Hepatic stellate cell (primary cell): ENCODE results near the gene KDM4C.
"Not testable (repeated sequence)": the region's sequence is repeated elsewhere in the genome, so short reads cannot be mapped to it uniquely, and the experiment has no call there.

Experiments used
- DNase-seq: peaks from one replicate; pipeline ENCODE4 v3.0.0; 2011; ENCODE audit warnings: low spot score

The KDM4C gene

DNA sequence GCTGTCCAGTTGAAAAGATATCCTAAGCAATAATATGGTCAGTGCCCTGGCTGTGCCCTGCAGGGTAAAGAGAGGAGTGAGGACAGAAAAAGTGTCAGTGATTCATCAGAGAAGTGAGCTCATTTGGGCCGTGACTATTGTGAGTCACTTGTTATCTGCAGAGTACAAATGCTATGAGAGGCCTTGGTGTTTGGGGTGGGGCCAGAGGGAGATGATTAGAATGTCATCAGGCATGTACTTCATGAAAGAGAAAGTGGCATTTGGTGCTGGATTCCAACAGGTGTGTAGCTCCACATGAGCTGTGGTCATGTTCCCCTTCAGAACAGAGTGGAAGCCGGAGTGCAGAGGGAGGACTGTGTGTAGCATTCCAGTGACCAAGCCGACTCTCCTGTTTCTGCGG is 174.1 kb downstream of the KDM4C start:
- DNase-seq: peak; percentile 39

DNA sequence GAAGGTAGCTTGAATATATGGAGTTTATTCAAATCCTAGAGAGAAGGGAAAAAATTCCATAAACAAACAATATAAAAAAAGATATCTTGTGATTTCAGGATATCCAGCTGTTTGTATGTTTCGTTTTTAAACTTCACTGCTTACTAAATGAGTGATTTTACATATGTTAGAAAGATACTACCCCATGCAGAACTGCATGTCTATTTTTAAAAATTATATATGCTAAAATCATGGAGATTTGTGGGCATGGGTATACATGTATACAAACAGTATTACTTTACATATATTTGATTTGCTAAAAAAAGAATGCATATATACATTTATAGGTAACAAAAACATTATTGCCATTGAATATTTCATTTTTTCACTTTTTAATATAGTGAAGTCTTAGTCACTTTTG is 178.3 kb downstream of the KDM4C start:
- DNase-seq: no peak

DNA sequence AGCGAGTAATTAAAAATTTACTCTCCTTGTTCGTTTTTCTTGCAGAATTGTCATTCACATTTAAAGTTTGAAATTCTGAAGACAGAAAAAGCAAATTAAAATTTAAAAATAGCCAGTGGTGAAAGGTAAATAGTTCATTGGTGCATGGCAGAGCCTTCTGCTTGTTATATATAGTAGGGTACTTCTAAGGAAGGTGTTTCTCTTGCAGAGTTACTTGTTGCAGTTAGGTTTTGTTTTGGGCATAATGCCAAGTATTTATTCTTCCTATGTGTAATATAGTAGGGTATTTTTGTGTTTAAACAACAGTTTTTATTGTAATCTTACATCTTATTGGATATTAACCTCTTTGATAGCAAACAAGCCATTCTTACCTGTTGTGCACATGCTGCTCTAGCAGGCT is 179.4 kb downstream of the KDM4C start:
- no peak for DNase-seq

DNA sequence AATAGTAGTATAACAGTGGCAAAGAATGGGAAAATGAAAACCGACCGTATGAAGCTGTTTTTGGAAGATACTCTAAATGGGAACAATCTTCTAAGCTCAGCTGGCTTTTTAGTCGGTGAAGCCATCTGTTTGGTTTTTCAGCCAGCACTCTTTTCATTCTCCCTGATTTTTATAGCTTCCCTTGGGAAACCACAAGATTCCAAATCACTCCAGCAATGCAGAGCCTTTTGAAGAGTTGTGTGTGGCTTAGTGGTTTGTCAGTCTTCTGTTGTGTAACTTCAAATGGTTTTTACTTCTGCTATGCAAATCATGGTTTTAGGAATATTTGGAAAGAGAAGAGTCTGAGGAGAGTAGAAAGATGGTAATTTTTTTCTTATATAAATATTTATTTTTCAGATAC is 180.7 kb downstream of the KDM4C start:
- peak; percentile 69 for DNase-seq

DNA sequence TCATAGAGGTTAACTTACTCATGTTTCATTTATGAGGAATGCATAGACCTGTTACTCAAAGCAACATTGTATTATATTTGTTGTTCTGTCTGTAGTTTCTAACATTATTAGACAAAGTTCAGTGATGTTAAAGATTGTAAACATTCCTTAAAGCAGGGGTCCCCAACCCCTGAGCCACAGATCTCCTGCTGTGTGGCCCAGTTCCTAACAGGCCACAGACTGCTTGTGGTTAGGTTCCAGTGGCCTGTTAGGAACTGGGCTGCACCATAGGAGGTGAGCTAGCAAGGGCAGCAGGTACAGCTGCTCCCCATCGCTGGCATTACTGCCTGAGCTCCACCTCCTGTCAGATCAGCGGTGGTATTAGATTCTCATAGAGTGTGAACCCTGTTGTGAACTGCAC is 181.1 kb downstream of the KDM4C start:
- DNase-seq: no peak

DNA sequence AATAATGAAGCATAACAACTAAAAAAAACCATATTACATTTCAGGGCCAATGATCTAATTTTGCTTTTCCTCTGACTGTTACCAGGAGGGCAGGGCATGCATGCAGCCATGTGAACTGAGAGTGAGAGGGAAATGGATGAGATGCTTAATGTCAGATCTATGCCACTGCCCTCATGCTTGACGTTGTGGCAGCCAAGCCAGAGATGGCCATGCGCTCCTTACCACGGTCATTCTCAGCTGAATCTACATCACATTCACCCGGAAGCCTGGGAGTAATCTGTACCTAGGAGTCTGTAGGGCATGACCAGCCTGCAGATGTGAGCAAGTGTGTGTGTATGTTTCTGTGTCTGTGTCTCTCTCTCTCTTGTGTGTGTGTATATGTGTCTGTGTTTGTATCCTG is 183.7 kb downstream of the KDM4C start:
- DNase-seq: no peak

DNA sequence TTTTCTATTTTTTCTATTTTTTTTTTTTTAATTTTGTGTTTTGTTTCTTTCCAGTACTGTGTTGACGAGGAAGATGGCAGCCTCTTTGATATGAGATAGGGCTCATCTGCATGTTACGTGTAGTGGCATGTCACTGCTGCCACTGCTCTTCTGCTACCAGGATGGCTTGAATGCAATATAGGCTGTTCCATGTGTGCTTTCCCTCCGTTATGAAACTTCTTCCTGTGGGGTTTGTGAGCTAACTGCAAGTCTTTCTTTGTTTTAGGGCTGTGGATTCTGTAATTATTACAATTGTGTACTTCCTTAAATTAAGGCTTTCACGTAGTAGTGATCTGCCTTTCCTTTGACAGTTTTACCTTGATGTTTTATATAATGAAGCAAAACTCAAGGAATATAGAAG is 184.6 kb downstream of the KDM4C start:
- DNase-seq: no peak

DNA sequence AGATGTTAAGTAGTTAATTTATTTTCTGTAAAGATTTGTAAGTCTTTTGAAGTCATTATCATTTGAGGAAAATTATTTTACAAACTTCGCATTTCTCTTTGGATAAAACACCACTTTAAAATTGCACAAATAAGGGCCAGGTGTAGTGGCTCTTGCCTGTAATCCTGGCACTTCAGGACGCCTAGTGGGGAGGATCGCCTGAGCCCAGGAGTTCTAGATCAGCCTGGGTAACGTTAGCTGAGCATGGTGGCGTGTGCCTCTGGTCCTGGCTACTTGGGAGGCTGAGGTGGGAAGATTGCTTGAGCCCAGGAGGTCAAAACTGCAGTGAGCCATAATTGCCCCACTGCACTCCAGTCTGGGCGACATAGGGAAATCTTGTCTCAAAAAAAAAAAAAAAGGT is 185.5 kb downstream of the KDM4C start:
- no peak for DNase-seq

DNA sequence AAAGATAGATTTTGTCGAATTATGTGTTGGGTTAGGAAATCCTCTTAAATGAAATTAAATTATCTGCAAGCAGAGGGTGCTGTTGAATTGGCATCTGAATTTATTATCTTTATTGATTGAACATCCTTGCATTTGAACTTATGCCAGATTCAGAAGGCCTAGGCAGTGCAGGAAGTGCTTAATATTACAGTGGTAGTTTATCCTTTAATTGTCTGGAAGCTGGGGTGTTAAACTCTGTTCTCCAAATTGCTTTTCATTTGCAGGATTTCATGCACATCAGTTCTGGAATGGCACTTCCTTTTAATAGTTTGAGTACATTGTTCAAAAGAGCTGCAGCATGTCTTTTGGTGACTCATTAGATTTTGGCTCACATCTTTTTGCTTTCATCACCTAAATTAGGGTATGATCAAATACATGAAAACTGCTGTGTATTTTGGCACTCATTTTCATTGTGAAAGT is 186.3 kb downstream of the KDM4C start:
- peak; percentile 14 for DNase-seq

DNA sequence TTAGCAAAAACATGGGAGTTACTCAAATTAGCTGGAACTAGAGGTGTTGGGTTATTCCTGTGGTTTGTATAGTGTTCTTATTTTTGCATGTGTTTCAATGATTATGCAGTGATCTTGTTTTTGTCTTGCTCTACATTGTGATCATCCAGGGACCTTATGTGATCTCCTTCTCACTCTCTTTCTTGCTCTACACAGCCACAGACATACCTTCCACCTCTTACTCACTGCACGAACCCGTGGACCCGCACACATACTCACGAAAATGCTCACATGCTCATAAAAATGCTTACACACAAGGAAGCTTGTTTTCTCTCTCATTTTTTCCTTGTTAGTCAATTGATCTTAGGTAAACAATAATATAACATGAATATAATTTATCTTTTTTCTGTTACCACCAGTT is 187.1 kb downstream of the KDM4C start:
- DNase-seq: no peak

DNA sequence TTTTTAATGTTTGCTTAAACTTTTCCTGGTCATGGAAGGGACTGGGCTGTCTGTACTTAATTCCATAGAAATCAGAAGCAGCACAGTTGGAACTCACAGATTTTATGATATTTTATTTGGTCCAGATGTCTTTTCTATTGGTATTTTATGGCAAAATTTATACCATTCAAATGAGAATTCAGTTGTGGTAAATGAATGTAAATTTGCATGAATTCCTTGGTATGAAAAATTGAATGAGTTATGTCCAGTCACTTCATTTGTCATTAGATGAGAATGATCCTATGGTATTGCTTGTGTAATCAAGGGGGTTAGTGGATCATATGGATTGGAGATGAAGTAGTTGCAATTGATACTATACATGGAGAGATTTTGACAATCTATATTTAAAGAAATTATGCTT is 188.0 kb downstream of the KDM4C start:
- DNase-seq: no peak

DNA sequence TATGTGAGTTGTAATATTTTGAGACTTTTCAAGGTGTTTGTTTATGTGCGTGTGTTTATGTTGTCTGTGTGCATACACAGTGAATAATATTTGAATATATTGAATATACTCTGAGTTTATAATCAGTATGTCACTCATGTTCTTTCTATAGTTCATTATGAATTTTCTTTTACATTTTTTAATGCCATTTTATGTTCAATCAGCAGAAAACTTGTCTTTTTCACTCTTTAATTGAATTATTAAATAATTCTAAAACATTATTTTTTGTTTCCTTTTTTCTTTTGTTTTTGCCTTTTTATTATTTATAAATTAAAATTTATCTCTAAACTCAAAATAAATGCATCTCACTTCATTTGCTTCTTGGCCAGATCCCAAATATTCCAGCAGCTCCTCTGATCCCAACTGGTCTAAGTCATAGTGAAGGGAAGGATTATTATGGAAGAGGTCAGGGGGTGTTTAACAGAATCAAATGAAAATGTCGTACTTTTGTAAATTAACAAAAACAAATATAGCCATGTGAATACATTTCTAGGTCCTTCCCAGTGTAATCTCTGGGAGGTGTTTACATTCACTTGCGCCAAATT is 188.9 kb downstream of the KDM4C start:
- no peak for DNase-seq

DNA sequence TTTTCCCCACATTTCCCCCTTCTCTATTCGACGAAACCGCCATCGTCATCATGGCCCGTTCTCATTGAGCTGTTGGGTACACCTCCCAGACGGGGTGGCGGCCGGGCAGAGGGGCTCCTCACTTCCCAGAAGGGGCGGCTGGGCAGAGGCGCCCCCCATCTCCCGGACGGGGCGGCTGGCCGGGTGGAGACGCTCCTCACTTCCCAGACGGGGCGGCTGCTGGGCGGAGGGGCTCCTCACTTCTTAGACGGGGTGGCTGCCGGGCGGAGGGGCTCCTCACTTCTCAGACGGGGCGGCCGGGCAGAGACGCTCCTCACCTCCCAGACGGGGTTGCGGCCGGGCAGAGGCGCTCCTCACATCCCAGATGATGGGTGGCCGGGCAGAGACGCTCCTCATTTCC is 191.1 kb downstream of the KDM4C start:
- DNase-seq: not testable (repeated sequence)

DNA sequence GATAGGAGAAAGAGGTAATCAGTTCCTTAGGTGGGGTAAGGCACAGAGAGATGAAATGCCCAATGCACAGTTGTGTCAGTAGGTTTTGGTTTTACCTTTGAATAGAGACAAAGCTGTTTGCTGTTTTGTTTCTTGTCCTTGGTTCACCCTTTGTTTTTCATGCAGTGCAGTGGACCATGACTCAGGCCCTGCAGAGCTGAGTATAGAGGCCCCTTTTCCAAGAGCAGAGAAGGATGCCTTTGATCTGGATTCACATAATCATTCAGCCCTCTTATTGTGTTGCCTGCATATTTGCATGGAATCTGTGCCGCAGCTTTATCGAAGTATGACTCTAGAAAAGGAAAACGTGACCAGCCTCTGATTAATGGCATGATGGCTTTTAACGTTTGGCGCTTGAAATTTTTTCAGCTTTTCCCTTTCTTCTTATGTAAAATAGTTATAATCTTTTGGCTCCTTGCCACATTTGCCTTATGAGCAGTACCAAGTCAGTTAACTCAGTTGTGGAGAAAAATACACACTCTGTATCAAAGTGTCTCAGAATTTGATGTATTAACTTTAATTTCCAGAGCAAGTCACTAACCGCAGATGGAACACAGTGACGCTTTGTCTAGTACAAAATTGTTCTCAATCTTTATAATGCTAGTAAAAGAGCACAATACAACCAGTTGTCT is 197.6 kb downstream of the KDM4C start:
- peak; percentile 12 for DNase-seq

DNA sequence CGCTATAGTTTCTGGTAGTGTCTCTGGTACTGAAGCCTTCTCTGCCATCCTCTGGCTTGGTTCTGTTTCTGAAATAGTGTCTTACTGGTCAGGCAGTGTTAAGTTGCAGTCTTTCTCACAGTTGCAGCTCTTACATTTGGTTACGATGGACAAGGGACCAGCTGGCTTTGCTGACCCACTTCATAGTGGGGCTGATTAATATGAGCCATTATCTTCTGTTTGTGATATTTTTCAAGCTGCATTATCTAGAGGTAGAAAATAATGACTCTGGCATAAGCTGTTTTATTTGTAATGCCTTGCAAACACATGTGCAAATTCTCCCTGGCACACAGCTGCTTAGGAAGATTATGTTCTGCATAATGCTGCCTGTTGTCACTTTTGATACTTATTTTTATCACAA is 199.1 kb downstream of the KDM4C start:
- no peak for DNase-seq

DNA sequence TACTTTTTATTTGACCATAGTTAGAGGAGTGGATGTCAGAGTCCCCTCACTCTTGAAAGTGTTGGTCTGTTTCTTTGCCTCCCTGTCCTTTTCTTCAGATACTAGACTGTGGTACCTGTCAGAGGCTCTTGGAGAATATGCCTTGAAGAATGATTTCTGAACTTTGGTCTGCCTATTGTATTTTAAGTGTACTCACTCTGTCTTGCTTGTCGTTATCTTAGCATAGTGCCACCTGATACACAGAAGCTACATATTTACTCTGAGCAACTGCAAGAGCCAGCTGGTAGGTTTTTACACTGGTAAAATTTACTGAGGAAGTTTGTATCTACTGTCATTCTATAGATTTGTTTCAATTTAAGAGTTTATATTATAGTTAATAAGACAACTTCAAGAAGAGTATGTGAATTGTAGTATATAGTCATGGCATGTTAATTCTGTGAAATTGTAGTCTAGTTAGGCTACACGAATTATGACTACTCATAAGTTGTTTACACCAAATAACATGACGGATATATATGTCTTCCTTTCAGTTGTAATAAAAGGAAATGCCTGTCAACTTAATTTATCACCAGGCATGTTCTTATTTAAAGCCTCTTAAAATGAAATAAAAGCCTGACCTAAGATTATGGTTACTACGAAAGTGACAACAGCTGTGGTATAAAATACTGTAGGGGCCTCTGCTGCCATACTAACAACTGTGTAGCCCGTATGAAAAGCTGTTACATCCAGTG is 201.7 kb downstream of the KDM4C start:
- DNase-seq: no peak

DNA sequence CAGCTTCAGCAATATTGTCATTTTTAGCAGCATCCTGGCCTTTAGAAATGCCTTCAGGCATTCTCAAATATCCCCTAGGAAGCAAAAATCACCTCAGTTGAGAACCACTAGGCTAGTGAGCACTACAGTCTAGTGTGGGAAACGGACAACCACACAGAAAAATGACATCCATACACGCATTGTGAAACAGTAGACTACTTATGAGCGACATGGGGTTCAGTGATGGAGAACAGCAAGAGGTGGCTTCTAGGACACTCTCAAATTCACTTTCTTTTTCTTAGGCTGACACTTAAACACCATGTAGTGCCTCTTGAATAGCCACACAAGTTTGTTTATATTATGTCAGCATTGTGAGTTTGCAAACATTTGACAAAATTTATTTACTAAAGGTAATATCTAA is 203.0 kb downstream of the KDM4C start:
- no peak for DNase-seq

DNA sequence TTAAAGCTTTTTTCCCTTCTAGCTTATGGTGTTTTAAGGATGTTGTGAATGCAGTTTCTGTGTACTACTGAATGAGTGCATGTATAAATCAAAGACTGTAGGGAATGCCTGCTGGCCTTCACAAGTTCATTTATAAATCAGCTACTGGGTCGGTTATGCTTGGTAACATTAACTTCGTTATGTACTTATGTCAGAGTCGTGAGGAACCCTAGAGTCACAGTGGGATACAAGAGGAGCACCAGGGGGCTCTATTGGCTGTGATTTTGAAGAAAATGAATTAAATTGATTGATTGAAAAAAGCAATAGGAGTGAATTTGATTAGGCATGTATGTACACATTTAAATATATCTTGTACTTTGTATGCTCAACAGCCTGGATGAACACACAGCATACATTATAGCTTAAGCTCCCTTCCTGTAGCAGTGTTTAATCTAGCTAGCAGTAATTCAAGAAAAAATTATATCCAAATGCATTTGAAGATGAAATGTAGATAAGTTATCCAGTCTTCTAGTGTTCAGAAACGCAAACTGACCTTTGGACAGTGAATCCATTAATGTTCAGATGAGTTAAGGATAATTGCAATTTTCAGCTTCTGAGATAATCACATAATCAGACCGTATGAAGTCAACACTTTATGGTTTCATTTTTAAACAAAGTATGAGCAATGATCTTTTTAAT is 204.2 kb downstream of the KDM4C start:
- DNase-seq: no peak

DNA sequence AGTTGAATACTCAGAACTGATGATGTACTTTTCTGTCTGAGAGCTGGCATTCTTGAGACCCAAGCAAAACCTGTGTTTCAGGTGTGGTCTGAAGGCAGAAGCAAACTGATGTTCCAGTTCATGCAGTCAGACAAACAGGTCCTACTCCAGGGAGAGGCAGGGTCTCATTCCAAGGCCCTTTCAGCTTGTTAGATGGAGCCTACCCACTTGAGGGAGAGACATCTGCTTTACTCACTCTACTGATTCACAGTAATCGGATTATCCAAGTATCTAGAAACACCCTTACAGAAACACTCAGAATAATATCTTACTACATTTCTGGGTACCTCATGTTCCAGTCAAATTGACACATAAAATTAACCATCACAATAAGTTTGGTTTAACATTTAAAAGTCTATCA is 207.8 kb downstream of the KDM4C start:
- DNase-seq: no peak

DNA sequence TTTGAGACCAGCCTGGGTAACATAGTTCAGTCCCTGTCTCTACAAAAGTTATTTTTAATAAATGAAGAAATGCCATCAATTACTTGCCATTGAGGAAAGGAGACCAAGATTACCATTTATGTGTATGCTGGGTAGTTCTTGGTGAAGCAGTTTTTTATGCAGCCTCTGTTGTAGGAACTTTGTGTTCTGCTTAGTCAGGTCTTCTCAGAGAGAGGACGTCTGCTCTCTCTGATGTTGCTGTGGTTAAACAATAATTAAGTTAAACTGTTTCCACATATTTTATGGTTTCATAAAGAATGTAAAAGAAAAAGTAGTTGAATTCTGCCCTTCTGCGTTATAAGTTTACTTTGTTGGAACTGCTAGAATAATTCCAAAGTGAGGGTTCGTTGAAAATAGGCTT is 210.5 kb downstream of the KDM4C start:
- DNase-seq: peak; percentile 9

DNA sequence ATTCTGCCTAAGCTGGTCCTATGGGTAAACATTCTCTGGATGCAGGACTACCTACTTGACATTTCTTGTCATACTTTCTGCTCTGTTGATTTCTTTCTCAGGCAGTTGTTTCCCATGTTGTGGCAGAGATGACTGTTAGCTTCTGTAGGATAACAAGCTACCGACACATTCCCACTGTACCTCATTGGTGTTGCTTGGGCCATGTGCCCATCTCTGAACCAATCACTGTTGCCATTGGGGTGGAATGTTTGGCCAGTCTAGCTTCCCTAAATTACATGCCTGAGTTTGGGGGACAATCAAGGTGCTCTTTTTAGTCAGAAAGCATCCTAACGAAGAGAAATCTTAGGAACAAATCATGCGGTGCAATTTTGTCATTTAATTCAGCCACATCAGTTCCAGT is 212.0 kb downstream of the KDM4C start:
- no peak for DNase-seq

DNA sequence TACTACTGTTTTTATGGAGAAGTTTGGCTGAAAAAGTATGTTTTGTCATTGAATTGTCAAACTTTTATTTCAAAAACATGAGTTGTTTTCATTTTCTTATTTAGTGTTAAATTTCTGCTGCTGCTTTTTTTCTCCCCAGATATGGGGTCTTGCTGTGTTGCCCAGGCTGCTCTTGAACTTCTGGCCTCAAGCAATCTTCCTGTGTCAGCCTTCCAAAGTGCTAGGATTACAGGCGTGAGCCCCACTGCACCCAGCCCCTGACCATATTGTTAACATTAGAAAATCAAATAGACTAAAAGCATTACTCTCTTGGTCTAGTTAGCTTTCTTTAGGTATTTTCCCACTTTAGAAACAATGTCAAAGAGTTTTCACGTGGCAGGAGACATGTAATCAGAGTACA is 215.3 kb downstream of the KDM4C start:
- DNase-seq: no peak

DNA sequence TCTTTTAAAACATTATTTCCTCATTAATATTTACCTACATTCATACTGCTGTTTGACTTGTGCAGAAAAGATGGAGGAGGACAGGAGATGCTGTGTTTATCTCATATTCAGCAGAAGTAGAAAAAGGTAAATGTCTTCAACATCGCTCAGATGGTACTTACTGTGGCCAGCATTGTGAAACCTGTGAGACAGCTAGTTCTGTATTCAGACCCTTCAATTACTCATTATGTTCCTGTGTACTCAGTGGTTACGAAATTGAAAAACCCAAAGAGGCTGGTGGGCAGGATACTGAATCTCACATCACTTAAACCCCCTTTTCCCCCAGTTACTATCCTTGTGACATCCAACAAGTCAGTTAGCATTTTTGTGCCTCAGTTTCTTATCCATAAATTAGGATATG is 216.0 kb downstream of the KDM4C start:
- no peak for DNase-seq
